Erythroblast (primary cell): ENCODE data around the gene DPP4.

Experiments
- GATA1 ChIP-seq: IDR thresholded peaks from 2 replicates; pipeline ENCODE4 v1.6.1; 2011; ENCODE audit warnings: low read depth, mild to moderate bottlenecking, control low read depth, low read length, moderate library complexity
- POLR2A ChIP-seq: IDR thresholded peaks from 2 replicates; pipeline ENCODE4 v1.6.1; 2011; ENCODE audit warnings: mild to moderate bottlenecking, low read length

- TF ChIP-seq POLR2A (no peak), GATA1 (no peak)
These were observed 131.0 kb downstream of the DPP4 start for GRCh38 chr2:161943011-161943410.
